DMS79 (cell line): ENCODE measurements around the gene COL6A2.
"Not testable (repeated sequence)": the region's sequence is repeated elsewhere in the genome, so short reads cannot be mapped to it uniquely, and the experiment has no call there.

Source experiments
- DNase-seq: peaks from one replicate; lab custom pipeline; 2025; lab: John Stamatoyannopoulos, UW

COL6A2 gene

DNA sequence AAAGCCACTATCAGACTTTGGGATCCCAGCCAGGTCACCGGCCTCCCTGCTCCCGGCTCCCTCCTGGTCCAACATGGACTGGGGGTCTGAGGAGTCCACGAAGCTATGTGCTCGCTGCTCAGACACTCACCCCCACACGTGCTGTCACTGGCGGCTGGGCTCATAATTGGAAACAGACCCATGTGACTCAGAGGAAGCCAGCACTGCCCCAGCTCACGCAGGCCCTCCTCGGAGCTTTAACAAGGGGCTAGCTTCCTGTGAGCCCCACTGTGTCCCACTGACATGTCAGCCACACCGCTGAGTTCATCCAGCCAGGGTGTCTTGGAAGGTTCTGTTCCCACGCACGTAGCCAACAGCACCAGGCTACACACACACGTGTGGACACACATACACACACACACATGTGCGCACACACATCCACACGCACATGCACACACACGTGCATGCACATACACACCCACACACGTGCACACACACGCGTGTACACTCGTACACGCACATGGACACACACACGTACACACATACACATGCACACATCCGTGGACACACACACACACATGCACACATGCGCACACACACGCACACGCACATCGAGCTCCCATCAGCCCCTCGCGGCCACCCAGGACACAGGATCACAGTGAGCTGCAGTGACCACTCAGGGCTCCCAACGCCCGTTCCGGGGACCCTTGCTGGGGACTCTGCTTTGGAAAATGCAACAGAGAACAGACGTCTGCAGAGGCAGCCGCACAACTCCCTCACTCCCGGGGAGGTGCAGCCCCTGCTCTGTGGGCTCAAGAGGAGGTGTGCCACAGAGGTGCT lies 18.4 kb upstream of the COL6A2 start:
- no peak for DNase-seq

DNA sequence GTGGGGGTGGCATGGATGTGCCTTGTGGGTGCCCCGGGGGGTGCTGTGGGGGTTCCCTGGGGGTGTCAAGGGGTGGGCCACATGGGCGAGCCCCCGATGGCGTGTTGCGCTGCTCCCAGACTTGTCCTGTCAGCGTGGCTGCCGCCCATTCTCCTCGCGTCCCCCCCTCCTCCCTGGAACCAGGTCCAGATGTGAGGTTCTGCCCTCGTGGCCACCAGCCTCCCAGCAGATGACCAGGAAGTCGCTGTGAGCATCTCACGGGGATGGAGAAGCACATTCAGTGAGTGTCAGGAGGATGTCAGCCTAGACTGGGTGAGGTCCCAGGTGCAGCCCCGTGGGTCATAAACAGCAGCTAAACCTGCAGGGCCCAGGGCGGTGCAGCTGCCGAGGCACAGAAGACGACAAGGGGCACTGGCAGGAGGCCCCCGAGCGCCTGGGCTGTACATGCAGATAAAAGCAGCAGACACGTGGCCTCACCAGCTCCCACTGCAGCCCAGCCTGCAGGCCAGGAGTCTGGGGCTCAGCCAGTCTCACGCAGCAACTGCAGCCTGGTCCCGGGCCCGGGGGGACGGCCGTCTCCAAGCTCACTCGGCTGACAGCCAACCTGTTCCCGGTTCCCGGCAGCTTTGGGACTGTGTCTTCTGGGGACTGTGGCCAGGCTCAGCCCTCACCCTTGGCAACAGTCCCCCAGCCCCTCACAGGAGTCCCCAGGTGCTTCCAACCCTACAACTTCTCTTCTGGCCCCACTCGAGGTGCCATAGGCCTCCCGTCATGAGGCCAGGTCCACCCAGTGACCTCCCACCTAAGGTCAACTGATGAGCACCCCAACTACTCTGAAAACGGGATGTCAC lies 17.5 kb upstream of the COL6A2 start:
- DNase-seq = no peak

DNA sequence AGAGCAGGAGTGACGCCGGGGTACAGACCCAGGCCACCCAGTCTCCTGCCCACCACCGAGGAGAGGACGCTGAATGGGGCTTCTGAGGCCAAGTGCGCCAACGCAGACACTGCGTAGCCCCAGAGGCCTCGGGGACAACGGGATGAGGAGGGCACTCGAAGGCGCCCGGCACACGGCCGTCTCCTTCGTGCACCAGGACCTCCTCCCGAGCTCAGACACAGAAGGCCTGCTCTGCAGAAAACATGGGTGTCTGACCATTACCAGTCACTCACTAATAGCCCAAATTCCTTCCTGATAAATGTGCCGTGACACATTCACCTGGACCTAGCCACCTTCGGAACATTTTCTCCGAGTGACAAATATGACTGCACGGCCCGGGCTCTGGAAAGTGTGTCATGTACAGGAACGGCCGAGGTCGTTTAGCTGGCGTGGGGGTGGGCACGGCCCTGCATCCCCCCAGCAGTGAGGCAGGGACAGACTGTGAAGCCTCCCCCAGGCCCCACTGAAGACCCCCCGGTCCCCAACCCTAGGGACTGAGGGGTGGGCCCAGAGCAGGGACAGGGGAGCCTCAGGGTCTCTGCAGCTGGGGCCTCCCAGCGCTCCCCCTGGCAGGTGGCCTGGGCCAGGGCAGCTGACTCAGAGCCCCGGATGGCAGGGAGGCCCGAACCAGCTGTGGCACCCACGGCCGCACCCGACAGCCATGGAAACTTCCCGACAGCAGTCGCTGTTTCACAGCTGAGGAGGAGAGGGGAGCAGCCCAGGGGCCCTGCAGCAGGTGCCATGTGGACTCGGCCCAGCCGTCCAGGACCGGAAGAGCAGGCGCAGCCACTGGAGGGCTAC lies 16.7 kb upstream of the COL6A2 start:
- DNase-seq = no peak

DNA sequence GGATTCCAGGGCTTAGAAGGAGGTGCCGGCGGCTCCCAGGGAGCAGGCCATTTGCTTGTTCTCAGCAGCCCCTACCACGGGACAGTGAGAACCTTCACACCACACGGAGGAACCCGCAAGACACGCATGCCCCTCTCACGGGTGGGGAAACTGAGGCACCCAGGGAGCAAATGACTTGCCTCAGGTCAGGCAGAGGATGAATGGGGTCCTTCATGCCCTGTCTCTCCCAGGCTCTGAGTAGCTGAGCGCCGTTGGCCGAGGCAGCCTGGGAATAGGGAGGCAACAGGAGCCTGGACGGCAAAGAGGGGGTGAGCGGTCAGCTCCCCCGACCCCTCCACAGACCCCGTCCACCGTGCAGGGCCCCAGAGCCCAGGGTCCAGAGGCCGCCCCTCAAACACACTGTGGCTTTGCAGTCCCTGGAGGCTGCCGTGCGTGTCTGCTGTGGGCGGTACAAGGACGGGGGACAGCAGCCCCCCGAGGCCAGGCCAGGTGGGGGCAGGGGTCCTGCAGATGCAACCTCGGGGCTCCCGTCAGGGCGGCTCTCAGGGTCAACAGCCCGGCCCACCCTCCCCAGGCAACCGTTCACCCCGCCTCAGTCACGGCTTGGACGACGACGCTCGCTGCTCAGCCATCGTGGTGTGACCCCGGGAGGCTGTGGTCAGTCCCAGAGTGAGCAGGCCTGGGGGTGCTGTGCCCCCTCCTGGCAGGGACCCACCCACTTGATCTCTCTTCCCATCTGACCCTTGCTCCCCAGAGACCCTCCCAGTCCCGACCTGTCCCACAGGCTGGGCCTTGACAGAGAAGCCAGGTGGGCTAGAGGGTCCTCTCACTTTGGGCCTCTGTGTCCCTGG lies 15.8 kb upstream of the COL6A2 start:
- no peak for DNase-seq

DNA sequence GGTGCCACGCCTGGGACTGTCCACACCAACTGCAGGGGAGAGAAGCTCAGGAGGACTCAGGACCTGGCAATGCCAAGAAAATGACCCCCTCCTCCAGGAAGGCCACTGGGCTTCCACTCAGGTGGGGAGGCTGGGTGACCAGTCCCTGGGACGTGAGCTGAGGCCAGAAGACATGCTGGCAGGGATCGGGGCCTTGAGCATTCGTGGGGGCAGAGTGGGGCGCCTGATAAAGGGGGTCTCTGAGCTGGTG lies 15.3 kb upstream of the COL6A2 start:
- no peak for DNase-seq

DNA sequence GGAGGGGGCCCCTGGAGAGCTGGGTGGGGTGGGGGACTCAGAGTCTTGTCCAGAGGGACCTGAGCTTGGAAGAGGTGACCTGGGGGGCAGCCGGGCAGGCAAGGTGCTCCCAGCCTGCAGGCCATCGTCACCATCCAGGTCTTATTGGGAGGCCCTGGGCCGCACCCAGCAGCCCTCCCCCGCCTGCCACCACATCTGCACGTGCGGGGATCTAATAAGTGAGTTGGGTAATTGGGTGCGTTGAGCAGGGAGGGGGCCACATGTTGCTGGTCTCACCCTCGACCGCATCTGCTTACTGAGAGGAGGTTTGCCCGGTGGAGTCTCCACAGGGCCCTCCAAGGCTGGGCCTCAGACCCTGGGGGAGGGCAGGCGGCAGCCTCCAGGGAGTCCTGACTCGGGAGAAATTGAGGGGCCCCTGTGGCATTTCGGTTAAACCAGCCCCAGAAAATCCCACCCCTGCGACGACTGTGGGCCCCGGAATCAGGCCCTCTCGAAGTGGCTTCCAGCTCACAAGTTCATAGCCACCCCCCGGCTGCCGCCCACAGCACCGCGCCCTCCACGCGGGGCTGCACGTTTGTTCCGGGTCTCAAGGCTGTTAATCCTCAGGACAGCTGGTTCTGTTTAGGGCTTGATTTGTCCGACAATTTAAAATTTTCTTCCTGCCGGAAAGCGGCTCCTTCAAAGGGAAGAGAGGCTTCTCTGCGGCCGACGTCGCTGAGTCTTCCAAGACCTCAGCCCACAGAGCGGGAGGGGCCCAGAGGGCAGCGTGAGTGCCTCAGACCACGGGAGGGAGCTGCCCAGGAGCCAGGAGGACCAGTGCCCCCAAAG lies 14.7 kb upstream of the COL6A2 start:
- no peak for DNase-seq

DNA sequence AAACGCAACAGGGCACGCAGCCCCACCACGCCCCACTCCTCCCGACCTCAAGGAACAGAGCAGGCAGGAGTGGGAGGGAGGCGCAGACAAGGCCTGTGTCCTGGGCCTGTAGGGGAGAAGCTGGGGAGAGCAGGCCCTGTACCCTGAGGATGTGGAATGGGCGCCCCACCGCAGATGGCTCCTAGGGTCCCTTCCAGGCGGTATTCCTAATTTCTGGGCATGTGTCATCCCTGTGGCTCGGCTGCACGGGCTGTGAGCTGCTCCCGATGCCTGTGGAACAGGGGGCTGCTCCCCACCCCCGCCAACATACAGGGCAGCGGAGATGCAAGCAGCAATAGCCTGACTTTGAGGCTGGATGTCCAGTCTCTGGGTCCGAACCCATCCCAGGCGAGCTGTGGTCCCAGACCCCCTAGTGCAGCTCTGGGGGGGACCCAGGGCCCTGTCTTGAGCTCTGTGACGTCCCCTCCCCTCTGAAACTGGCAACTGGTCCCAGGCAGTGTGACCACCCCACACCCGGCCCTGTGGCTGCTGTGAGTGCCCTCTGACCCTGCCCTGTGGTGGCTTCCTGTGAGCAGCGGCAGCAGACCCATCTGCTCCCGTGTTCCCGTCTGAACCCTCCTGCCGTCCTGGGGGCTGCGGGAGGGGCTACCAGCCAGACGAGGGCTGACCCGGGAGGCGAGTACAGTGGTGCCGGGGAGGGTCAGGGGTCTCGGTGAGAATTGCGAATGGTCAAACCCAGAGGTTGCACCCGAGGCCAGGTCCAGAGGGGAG lies 13.9 kb upstream of the COL6A2 start:
- no peak for DNase-seq

DNA sequence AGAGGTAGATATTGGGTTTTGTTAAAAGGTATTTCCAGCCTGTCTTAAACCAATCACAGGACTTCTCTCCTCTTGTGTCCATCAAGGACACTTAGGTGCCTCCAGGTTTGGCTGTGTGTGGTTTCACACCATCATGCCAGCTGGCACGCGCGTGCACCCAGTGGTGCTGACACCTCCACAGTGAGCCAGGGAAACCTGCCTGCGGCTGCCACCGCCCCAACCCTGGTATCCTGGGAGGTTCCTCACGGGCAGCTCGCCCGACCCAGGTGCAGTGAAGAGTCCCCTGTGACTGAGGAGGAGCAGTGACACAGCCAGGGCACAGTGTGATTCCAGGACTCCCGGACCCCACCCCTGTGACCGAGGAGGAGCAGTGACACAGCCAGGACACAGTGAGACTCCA lies 13.2 kb upstream of the COL6A2 start:
- DNase-seq = no peak

DNA sequence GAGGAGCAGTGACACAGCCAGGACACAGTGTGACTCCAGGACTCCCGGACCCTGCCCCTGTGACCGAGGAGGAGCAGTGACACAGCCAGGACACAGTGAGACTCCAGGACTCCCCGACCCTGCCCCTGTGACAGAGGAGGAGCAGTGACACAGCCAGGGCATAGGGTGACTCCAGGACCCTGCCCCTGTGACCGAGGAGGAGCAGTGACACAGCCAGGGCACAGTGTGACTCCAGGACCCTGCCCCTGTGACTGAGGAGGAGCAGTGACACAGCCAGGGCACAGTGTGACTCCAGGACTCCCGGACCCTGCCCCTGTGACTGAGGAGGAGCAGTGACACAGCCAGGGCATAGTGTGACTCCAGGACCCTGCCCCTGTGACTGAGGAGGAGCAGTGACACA lies 12.7 kb upstream of the COL6A2 start:
- not testable (repeated sequence) for DNase-seq

DNA sequence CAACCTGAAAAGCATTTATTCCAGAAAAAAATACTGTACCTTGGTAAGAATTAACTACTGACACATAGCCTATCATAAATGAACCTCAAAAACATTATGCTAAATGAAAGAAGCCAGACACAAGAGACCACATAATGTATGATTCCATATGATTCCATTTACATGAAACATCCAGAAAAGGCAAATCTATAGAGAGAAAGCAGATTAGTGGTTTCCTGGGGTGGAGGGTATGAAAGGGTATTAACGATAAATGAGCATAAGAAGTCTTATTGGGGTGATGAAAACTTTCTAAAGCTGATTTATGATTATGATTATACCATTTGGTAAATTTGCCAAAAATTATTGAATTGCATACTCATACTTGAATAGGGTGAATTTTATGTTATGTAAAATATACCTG lies 10.3 kb upstream of the COL6A2 start:
- DNase-seq = no peak

DNA sequence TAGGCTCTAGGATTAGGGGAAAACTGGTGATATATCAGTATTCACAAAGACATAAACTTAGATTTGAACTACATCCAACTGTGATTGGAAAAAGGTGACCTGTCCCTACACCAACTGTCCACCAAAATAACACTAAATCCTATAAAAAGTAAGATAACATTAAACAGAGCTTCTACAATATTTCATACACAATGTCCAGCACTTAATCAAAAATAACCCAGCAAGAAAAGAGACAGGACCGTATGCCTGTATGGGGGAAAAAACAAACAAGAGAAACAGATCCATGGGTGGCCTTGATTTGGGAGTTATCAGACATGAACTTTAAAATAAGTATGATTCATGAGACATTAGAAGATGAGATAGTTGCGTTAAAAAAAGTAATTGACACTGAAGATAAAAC lies 9.7 kb upstream of the COL6A2 start:
- no peak for DNase-seq

DNA sequence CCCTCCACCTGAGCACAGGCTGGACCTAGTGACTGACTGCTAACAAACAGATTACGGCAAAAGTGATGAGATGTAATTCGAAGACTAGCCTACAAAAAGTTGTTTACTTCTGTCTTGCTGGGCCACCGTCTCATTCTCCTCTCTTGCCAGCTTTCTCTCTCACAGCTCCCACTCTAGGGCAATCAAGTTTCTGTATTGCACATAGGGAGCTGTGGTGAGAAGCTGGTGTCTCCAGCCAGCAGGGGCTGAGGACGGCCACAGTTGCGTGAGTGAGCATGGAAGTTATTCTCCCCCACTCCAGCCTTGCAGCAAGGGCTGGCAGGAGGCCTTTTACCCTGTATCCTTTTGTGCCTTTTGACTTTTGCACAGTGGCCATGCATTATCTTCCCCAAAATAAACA lies 8.6 kb upstream of the COL6A2 start:
- no peak for DNase-seq

DNA sequence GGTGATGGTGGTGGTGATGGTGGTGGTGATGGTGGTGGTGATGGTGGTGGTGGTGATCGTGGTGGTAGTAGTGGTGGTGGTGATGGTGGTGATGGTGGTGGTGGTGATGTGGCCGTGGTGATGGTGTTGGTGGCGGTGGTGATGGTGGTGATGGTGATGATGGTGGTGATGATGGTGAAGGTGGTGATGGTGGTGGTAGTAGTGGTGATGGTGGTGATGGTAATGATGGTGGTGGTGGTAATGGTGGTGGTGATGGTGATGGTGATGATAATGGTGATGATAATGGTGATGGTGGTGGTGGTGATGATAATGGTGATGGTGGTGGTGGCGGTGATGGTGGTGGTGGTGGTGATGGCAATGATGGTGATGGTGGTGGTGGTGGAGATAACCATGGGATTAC lies 6.8 kb upstream of the COL6A2 start:
- no peak for DNase-seq

DNA sequence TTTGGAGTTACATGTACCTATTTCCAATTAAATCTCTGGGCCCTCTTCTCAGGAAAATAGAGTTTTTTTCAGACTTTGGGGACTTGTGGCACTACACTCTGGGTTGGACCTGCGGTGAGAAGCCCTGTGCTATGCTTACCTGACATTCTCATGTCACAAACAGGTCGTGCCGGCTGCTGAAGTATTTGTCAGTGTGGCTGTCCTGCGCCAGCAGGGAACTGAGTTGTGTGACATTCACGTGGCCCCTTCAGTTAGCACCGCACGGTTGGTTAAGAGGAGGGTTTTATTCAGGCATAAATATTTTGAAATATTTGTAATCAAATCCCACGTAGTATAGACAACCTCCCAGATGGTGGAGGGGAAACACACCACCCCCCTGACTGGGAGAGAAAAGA lies 6.3 kb upstream of the COL6A2 start:
- DNase-seq = no peak

DNA sequence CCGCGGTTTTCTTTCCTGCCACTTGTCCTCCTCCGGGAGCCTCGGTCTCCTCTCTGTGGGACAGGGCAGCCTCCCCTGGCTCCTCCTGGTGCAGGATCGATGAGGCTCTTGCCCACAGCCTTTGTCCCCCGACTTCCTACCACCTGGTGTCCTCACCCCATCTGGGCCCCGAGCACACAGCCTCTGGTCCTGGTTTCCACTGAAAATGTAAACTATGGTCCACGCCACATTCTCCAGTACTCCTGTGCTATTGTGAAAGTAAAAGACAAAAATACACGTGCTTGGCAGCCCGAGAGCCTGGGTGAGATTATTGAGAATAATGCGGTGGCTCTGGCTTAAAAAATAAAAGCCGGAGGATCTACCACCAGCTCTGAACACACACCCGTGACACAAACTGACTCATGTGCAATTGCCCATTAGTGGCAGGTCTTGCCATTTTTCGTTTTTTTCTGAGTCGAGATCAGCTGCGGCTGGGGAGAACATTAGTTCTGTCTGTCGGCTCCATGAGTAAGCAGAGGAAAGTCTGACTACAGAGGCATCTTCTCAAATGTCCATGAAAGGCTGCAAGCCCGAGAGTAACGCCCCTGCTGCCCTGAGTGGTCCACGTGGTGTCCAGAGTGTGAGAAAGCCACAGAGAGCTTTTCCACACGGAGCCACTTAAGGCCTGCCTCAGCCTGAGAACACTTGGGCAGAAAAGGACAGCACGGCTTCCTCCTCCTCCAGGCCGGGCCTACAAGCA lies 5.7 kb upstream of the COL6A2 start:
- DNase-seq = no peak

DNA sequence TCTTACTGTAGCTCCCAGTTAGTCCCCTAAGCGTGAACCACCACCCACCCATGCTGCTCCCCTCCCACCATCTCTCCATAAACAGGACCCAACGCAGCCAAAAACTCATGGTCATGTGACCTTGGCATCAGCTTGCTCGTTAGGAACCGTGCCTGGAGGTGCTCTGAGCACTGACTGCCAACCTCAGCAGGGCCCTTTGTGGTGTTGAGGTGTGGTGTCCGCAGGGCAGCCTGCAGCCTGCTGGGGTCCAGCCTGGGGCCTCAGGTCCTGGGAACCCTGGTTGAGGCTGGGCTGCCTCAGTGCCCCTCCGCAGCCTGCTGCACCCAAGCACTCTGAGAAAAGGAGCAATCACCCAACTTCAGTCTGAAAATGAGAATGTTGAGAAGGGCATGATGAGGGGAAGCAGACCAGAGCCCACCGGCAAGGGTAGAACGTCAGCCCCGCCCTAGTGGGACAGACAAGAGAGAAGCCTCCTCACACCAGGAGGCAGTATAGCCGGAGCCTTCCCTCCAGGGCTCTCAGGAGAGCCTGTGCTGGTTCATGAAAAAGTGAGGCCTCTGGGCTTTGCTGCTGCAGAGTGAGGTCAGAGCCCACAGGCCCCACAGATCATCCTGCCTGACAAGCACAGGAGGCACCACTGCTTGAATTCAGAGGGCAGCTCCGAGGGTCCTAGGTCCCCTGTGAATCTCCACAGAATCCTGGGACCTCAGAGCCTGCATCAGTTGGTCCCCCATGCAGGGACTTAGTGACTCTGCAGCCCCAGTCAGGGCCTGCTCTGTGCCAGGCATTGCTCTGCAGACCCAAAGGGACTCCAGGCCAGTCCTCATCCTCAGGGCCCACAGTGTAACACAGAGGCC lies 4.9 kb upstream of the COL6A2 start:
- DNase-seq = no peak

DNA sequence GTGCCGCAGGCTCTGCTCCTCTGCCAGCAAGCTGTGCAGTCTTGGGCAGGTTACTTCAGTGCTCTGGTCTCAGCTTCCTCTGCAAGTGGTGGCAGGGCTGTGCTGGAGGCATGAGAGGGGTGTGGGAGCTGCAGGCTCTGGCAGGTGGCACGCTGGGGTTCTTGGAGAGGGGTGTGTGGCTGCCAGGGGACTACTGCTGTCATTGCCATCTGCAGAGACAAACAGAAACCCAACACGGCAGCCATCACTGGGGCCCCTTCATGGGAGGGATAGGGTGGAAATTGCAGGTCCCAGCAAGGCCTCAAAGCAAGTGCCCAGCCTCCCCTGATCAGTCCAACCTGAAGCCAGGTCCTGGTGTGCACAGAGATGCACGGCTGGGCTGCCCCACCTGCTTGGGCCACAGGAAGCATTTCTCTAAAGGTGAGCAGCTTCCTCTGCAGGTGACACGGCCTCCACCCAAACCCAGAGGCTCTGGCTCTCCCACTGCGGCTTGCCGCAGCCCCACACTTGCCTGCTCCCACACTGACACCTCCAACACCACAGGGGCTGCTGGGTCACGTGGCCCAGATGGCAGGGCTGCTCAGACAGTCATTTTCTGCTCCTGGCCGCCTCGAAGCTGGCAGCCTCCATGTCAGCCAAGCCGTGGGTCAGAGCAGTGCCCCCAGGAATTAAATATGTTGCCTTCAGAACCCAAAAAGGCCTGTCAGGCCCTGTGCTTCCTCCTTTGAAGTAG lies 4.1 kb upstream of the COL6A2 start:
- DNase-seq = no peak
